H9 (cell line): ENCODE measurements around the gene FKBP10. TPM values are rescaled to one million over a fixed set of nuclear protein-coding genes. Genes with fewer than 3 reads are reported as not detected.

Experiments
- DNase-seq: peaks from one replicate; pipeline ENCODE4 v3.0.0-alpha.2; 2017
- H2AFZ ChIP-seq: one replicate; pipeline ENCODE4 v1.6.1; 2013; ENCODE audit warnings: mild to moderate bottlenecking, low read length, control low read depth, moderate library complexity
- H2AK5ac ChIP-seq: 2 replicates; pipeline ENCODE4 v1.6.1; 2013; ENCODE audit warnings: low read length, control low read depth, mixed read lengths; ENCODE audit not compliant: insufficient read length
- H2BK120ac ChIP-seq: one replicate; pipeline ENCODE4 v1.6.1; 2013; ENCODE audit warnings: low read depth, mild to moderate bottlenecking, low read length, control low read depth, inconsistent platforms; ENCODE audit not compliant: poor library complexity, severe bottlenecking
- H2BK12ac ChIP-seq: 2 replicates; pipeline ENCODE4 v1.6.1; 2013; ENCODE audit warnings: low read length, control low read depth, mixed read lengths, low read depth; ENCODE audit not compliant: insufficient read length
- H2BK15ac ChIP-seq: 2 replicates; pipeline ENCODE4 v1.6.1; 2013; ENCODE audit warnings: low read depth, low read length, control low read depth
- H2BK20ac ChIP-seq: one replicate; pipeline ENCODE4 v1.6.1; 2013; ENCODE audit warnings: low read depth, mild to moderate bottlenecking, low read length, control low read depth, inconsistent platforms; ENCODE audit not compliant: poor library complexity, severe bottlenecking
- H2BK5ac ChIP-seq: 2 replicates; pipeline ENCODE4 v1.6.1; 2013; ENCODE audit warnings: low read length, control low read depth, mixed read lengths; ENCODE audit not compliant: insufficient read length
- H3K14ac ChIP-seq: 2 replicates; pipeline ENCODE4 v1.6.1; 2013; ENCODE audit warnings: low read length, control low read depth; ENCODE audit not compliant: insufficient read depth
- H3K18ac ChIP-seq: 2 replicates; pipeline ENCODE4 v1.6.1; 2013; ENCODE audit warnings: low read depth, mild to moderate bottlenecking, mixed read lengths, low read length, control low read depth; ENCODE audit not compliant: insufficient read length
- H3K23ac ChIP-seq: 2 replicates; pipeline ENCODE4 v1.6.1; 2013; ENCODE audit warnings: low read length, control low read depth, mixed read lengths, low read depth; ENCODE audit not compliant: insufficient read length
- H3K23me2 ChIP-seq: 2 replicates; pipeline ENCODE4 v1.6.1; 2013; ENCODE audit warnings: low read depth, mild to moderate bottlenecking, mixed read lengths, low read length, control low read depth; ENCODE audit not compliant: insufficient read length, poor library complexity, severe bottlenecking
- H3K27ac ChIP-seq: 2 replicates; pipeline ENCODE4 v1.5.1; 2013; ENCODE audit warnings: low read length, control low read depth, mixed read lengths, low read depth; ENCODE audit not compliant: insufficient read length
- H3K27me3 ChIP-seq: 2 replicates; pipeline ENCODE4 v1.6.1; 2013; ENCODE audit warnings: low read length, control low read depth, inconsistent platforms; ENCODE audit not compliant: insufficient read depth
- H3K4ac ChIP-seq: 2 replicates; pipeline ENCODE4 v1.6.1; 2013; ENCODE audit warnings: low read depth, mild to moderate bottlenecking, control low read depth, inconsistent platforms, low read length, moderate library complexity
- H3K4me1 ChIP-seq: 2 replicates; pipeline ENCODE4 v1.6.1; 2013; ENCODE audit warnings: low read length, control low read depth, inconsistent platforms; ENCODE audit not compliant: insufficient read depth
- H3K4me2 ChIP-seq: 2 replicates; pipeline ENCODE4 v1.6.1; 2013; ENCODE audit warnings: low read length, control low read depth, mixed read lengths; ENCODE audit not compliant: insufficient read length, insufficient read depth
- H3K56ac ChIP-seq: 2 replicates; pipeline ENCODE4 v1.6.1; 2013; ENCODE audit warnings: low read depth, mild to moderate bottlenecking, mixed read lengths, low read length, control low read depth; ENCODE audit not compliant: insufficient read length
- H3K79me1 ChIP-seq: 2 replicates; pipeline ENCODE4 v1.6.1; 2013; ENCODE audit warnings: low read depth, mild to moderate bottlenecking, moderate library complexity, low read length, control low read depth, inconsistent platforms; ENCODE audit not compliant: insufficient read depth, poor library complexity, severe bottlenecking
- H3K79me2 ChIP-seq: 2 replicates; pipeline ENCODE4 v1.6.1; 2013; ENCODE audit warnings: low read length, control low read depth, inconsistent platforms; ENCODE audit not compliant: insufficient read depth
- H3K9ac ChIP-seq: 2 replicates; pipeline ENCODE4 v1.6.1; 2013; ENCODE audit warnings: low read length, control low read depth, mixed read lengths; ENCODE audit not compliant: insufficient read length; ENCODE audit errors: extremely low read depth
- H3K9me3 ChIP-seq: one replicate; pipeline ENCODE4 v1.6.1; 2013; ENCODE audit warnings: low read depth, low read length, inconsistent platforms; ENCODE audit not compliant: control insufficient read depth
- H3T11ph ChIP-seq: one replicate; pipeline ENCODE4 v1.6.1; 2013; ENCODE audit warnings: mild to moderate bottlenecking, low read length, control low read depth, inconsistent platforms
- H4K20me1 ChIP-seq: one replicate; pipeline ENCODE4 v1.6.1; 2013; ENCODE audit not compliant: control insufficient read depth, insufficient read length, insufficient read depth
- H4K5ac ChIP-seq: 2 replicates; pipeline ENCODE4 v1.6.1; 2013; ENCODE audit warnings: low read depth, mild to moderate bottlenecking, mixed read lengths, low read length, control low read depth; ENCODE audit not compliant: insufficient read length
- H4K8ac ChIP-seq: replicated peaks from 2 replicates; pipeline ENCODE4 v1.6.1; 2013; ENCODE audit warnings: low read length, control low read depth, mixed read lengths, low read depth; ENCODE audit not compliant: insufficient read length
- H4K91ac ChIP-seq: 2 replicates; pipeline ENCODE4 v1.6.1; 2013; ENCODE audit warnings: low read depth, mild to moderate bottlenecking, moderate library complexity, mixed read lengths, low read length, control low read depth; ENCODE audit not compliant: insufficient read length
- H3K27ac Mint-ChIP-seq, 3 experiments: 2 replicates in 2 of 3; 3 replicates in 1 of 3; pipeline ENCODE4 v1.8.0; 2020 to 2021; ENCODE audit warnings: mixed read lengths in 3 of 3, mild to moderate bottlenecking in 1 of 3, moderate library complexity in 1 of 3
- H3K27me3 Mint-ChIP-seq: 2 replicates; pipeline ENCODE4 v1.8.0; 2021; ENCODE audit warnings: low read depth, mild to moderate bottlenecking, moderate library complexity, mixed read lengths
- H3K36me3 Mint-ChIP-seq, 3 experiments: 2 replicates in 2 of 3; 3 replicates in 1 of 3; pipeline ENCODE4 v1.8.0; 2020 to 2021; ENCODE audit warnings: low read depth in 3 of 3, mixed read lengths in 3 of 3; ENCODE audit not compliant: insufficient read depth in 1 of 3
- H3K4me1 Mint-ChIP-seq, 2 experiments: 2 replicates each; pipeline ENCODE4 v1.8.0; 2020; ENCODE audit warnings: mixed read lengths in 2 of 2
- H3K4me3 Mint-ChIP-seq, 2 experiments: 2 replicates in 1 of 2; 3 replicates in 1 of 2; pipeline ENCODE4 v1.8.0; 2020 to 2021; ENCODE audit warnings: mild to moderate bottlenecking in 2 of 2, mixed read lengths in 2 of 2, moderate library complexity in 1 of 2
- H3K9me3 Mint-ChIP-seq, 2 experiments: 2 replicates in 1 of 2; 3 replicates in 1 of 2; pipeline ENCODE4 v1.8.0; 2020; ENCODE audit warnings: mild to moderate bottlenecking in 2 of 2, mixed read lengths in 2 of 2, moderate library complexity in 1 of 2
- WGBS: extraction: QIAGEN DNeasy Blood & Tissue Kit; methylation state at CpG from one replicate; pipeline ENCODE4 v1.1.7; 2013; ENCODE audit warnings: missing lambda C conversion rate, low lambda C conversion rate, mixed read lengths; ENCODE audit not compliant: insufficient read length; ENCODE audit errors: extremely low coverage; 5-methylcytosine and 5-hydroxymethylcytosine counted together
- total RNA-seq: library from RNA; stranded (reverse); gene quantifications from 2 replicates; pipeline ENCODE4 v1.2.1, GENCODE V29; 2021
- TF ChIP-seq, protein P1 (sequence below): fragments of 200-600 bp; sonication (generic); conservative IDR thresholded peaks from 3 replicates; pipeline ENCODE4 v1.8.0; 2021; ENCODE audit warnings: antibody characterized with exemption, mild to moderate bottlenecking

The FKBP10 gene
- total RNA-seq, 1 experiment from 2014 or later = 166 TPM

DNA sequence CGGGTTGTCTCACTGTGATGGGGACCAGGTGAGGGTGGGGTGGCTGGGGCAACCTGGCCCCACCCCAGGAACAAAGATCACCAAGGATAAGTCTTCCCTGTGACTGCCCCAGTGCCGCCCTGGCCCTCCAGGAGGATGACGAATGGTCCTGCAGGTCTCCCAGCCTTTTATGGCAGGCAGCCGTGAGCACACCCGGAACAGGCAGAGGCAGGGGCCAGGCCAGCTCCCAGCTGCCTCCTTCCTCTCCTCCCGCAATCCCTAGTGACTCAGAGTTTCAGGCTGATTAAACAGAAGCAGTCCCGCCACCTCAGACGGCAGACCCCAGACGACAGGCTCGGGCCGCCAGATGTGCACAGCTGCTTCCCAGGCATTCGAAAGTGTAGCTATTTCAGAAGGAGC lies 39.6 kb upstream of the FKBP10 start:
- H3K18ac ChIP-seq = no peak overlapping the region
- H3K27me3 Mint-ChIP-seq = no peaks in the 10 kb centered on the region
- no peaks in the 10 kb centered on the region for H3K9me3 ChIP-seq
- no peak overlapping the region for H2AK5ac ChIP-seq
- H3K27ac ChIP-seq = no peak overlapping the region
- H3K4me1 Mint-ChIP-seq = peaks cover 53 to 61% of the 10 kb centered on the region in 2 experiments
- no peak overlapping the region for H4K5ac ChIP-seq
- H3K4me3 Mint-ChIP-seq = no peak overlapping the region
- H2AFZ ChIP-seq = no peak overlapping the region
- no peaks in the 10 kb centered on the region for H3K79me1 ChIP-seq
- no peaks in the 10 kb centered on the region for H3K27me3 ChIP-seq
- H2BK12ac ChIP-seq = no peak overlapping the region
- no peak overlapping the region for H3K4me2 ChIP-seq
- H3K23me2 ChIP-seq = no peaks in the 10 kb centered on the region
- no peak overlapping the region for H3K4ac ChIP-seq
- no peak overlapping the region for H2BK15ac ChIP-seq
- H4K8ac ChIP-seq = no peak overlapping the region
- H3K9ac ChIP-seq = no peak overlapping the region
- H2BK5ac ChIP-seq = no peak overlapping the region
- TF ChIP-seq, protein P1, sequence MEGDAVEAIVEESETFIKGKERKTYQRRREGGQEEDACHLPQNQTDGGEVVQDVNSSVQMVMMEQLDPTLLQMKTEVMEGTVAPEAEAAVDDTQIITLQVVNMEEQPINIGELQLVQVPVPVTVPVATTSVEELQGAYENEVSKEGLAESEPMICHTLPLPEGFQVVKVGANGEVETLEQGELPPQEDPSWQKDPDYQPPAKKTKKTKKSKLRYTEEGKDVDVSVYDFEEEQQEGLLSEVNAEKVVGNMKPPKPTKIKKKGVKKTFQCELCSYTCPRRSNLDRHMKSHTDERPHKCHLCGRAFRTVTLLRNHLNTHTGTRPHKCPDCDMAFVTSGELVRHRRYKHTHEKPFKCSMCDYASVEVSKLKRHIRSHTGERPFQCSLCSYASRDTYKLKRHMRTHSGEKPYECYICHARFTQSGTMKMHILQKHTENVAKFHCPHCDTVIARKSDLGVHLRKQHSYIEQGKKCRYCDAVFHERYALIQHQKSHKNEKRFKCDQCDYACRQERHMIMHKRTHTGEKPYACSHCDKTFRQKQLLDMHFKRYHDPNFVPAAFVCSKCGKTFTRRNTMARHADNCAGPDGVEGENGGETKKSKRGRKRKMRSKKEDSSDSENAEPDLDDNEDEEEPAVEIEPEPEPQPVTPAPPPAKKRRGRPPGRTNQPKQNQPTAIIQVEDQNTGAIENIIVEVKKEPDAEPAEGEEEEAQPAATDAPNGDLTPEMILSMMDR = no peak
- H3K4me1 ChIP-seq = peaks cover 7% of the 10 kb centered on the region; the same call in 1 of the 2 replicates
- peak overlapping the region; percentile 70 to 92 (median 88); a peak in 6 of 7 replicates for H3K27ac Mint-ChIP-seq
- no peak overlapping the region for H3K23ac ChIP-seq
- H2BK120ac ChIP-seq = no peak overlapping the region
- no CpG with 5 or more reads among the region's 12 CpGs for WGBS
- H3K36me3 Mint-ChIP-seq = peaks cover 13 to 37% (median 36%) of the 10 kb centered on the region in 3 experiments
- DNase-seq = peak; percentile 80
- H3K79me2 ChIP-seq = no peaks in the 10 kb centered on the region; the same call in 1 of the 2 replicates
- no peak overlapping the region for H3K56ac ChIP-seq
- no peaks in the 10 kb centered on the region for H4K20me1 ChIP-seq
- no peak overlapping the region for H4K91ac ChIP-seq
- H3K14ac ChIP-seq = no peak overlapping the region
- no peaks in the 10 kb centered on the region for H3K9me3 Mint-ChIP-seq
- no peak overlapping the region for H2BK20ac ChIP-seq
- no peak overlapping the region for H3T11ph ChIP-seq
